WTC11 (cell line): ENCODE data around the gene PRICKLE1. TPM values are rescaled to one million over a fixed set of nuclear protein-coding genes. Genes with fewer than 3 reads are reported as not detected.

Experiments
- ATAC-seq: fragments of 200-7000 bp; cut with Tn5 transposase; 2 replicates; pipeline ENCODE4 v1.10.0; 2021; ENCODE audit warnings: mild to moderate bottlenecking, moderate library complexity
- CTCF ChIA-PET: fragments of 300-600 bp; sonication (Branson Sonifier 250); formaldehyde crosslinking; loops from one replicate; lab custom pipeline; 2021; ENCODE audit warnings: antibody characterized with exemption; lab: Charles Lee
- POLR2A ChIA-PET: fragments of 350-600 bp; sonication (Branson Sonifier 250); formaldehyde crosslinking; loops from one replicate; lab custom pipeline; 2021; ENCODE audit warnings: antibody characterized with exemption; lab: Charles Lee
- DNase-seq: peaks from one replicate; pipeline ENCODE4 v3.0.0; 2021; ENCODE audit warnings: low spot score
- H3K27ac Mint-ChIP-seq: 2 replicates; pipeline ENCODE4 v1.8.0; 2021; ENCODE audit warnings: mixed read lengths
- H3K27me3 Mint-ChIP-seq: 2 replicates; pipeline ENCODE4 v1.8.0; 2021; ENCODE audit warnings: low read depth, mild to moderate bottlenecking, moderate library complexity, mixed read lengths
- H3K36me3 Mint-ChIP-seq: 2 replicates; pipeline ENCODE4 v1.8.0; 2021; ENCODE audit warnings: mixed read lengths
- H3K4me1 Mint-ChIP-seq: 2 replicates; pipeline ENCODE4 v1.8.0; 2022; ENCODE audit warnings: mixed read lengths
- H3K4me3 Mint-ChIP-seq: 2 replicates; pipeline ENCODE4 v1.8.0; 2021; ENCODE audit warnings: mild to moderate bottlenecking, moderate library complexity, mixed read lengths
- H3K9me3 Mint-ChIP-seq: 2 replicates; pipeline ENCODE4 v1.8.0; 2021; ENCODE audit warnings: mixed read lengths
- AR ChIP-seq: fragments of 250-450 bp; sonication (Bioruptor Pico); IDR thresholded peaks from 2 replicates; pipeline ENCODE4 v1.9.0; 2021; ENCODE audit warnings: mild to moderate bottlenecking
- ATF3 ChIP-seq: sonication (generic); formaldehyde crosslinking; conservative IDR thresholded peaks from 2 replicates; pipeline ENCODE4 v1.8.1; 2022; ENCODE audit warnings: mild to moderate bottlenecking, missing genetic modification reagents
- CBFB ChIP-seq: sonication (generic); formaldehyde crosslinking; IDR thresholded peaks from 2 replicates; pipeline ENCODE4 v1.8.1; 2022; ENCODE audit warnings: mild to moderate bottlenecking, low read depth, missing genetic modification reagents
- CDX4 ChIP-seq: fragments of 250-450 bp; sonication (Bioruptor Pico); IDR thresholded peaks from 2 replicates; pipeline ENCODE4 v1.9.0; 2021; ENCODE audit warnings: moderate library complexity, mild to moderate bottlenecking, inconsistent platforms, borderline replicate concordance
- CTCF ChIP-seq: fragments of 200-600 bp; IDR thresholded peaks from 2 replicates; pipeline ENCODE4 v1.8.0; 2022; ENCODE audit warnings: antibody characterized with exemption
- GRHL2 ChIP-seq: fragments of 250-450 bp; sonication (Bioruptor Pico); IDR thresholded peaks from 2 replicates; pipeline ENCODE4 v1.8.0; 2022; ENCODE audit warnings: mild to moderate bottlenecking, moderate library complexity; ENCODE audit not compliant: insufficient replicate concordance, severe bottlenecking
- HMGA2 ChIP-seq: fragments of 250-450 bp; sonication (Bioruptor Pico); IDR thresholded peaks from 2 replicates; pipeline ENCODE4 v1.4.0; 2021; ENCODE audit warnings: mild to moderate bottlenecking, moderate library complexity
- IRF2 ChIP-seq: sonication (generic); formaldehyde crosslinking; IDR thresholded peaks from 2 replicates; pipeline ENCODE4 v1.8.0; 2022; ENCODE audit warnings: low read depth, missing genetic modification reagents, borderline replicate concordance
- KAT7 ChIP-seq: sonication (generic); formaldehyde crosslinking; IDR thresholded peaks from 2 replicates; pipeline ENCODE4 v1.8.1; 2023; ENCODE audit warnings: missing genetic modification reagents, mild to moderate bottlenecking, borderline replicate concordance
- MYBL2 ChIP-seq: sonication (generic); formaldehyde crosslinking; IDR thresholded peaks from 2 replicates; pipeline ENCODE4 v1.8.1; 2023; ENCODE audit warnings: mild to moderate bottlenecking, moderate library complexity, missing genetic modification reagents
- NFE2L1 ChIP-seq: sonication (generic); formaldehyde crosslinking; IDR thresholded peaks from 2 replicates; pipeline ENCODE4 v1.8.1; 2023; ENCODE audit warnings: missing genetic modification reagents
- RELA ChIP-seq: sonication (generic); formaldehyde crosslinking; IDR thresholded peaks from 2 replicates; pipeline ENCODE4 v1.8.1; 2022; ENCODE audit warnings: missing genetic modification reagents, mild to moderate bottlenecking, borderline replicate concordance
- SMAD3 ChIP-seq: sonication (generic); formaldehyde crosslinking; IDR thresholded peaks from 2 replicates; pipeline ENCODE4 v1.8.0; 2022; ENCODE audit warnings: missing genetic modification reagents, mild to moderate bottlenecking, borderline replicate concordance
- SMAD4 ChIP-seq: sonication (generic); formaldehyde crosslinking; IDR thresholded peaks from 2 replicates; pipeline ENCODE4 v1.8.0; 2022; ENCODE audit warnings: mild to moderate bottlenecking, missing genetic modification reagents
- TCF7 ChIP-seq: sonication (generic); formaldehyde crosslinking; IDR thresholded peaks from 2 replicates; pipeline ENCODE4 v1.8.0; 2022; ENCODE audit warnings: mild to moderate bottlenecking, low read depth, missing genetic modification reagents, moderate library complexity
- ZNF121 ChIP-seq: sonication (generic); formaldehyde crosslinking; IDR thresholded peaks from 2 replicates; pipeline ENCODE4 v1.8.0; 2023; ENCODE audit warnings: missing genetic modification reagents
- ZNF138 ChIP-seq: sonication (generic); formaldehyde crosslinking; conservative IDR thresholded peaks from 2 replicates; pipeline ENCODE4 v1.8.1; 2022; ENCODE audit warnings: mild to moderate bottlenecking, moderate library complexity, missing genetic modification reagents
- ZNF423 ChIP-seq: fragments of 250-450 bp; sonication (Bioruptor Pico); IDR thresholded peaks from 2 replicates; pipeline ENCODE4 v2.1.2; 2022; ENCODE audit warnings: mild to moderate bottlenecking, moderate library complexity
- ZSCAN18 ChIP-seq: fragments of 250-450 bp; sonication (Bioruptor Pico); IDR thresholded peaks from 2 replicates; pipeline ENCODE4 v2.1.2; 2022; ENCODE audit warnings: mild to moderate bottlenecking, moderate library complexity
- total RNA-seq: library from RNA; stranded (reverse); gene quantifications from 3 replicates; pipeline ENCODE4 v1.2.3, GENCODE V29; 2021

PRICKLE1 gene
- total RNA-seq, 1 experiment from 2014 or later: 11.7 TPM

- H3K9me3 Mint-ChIP-seq: no peaks in the 10 kb centered on the region
- ATAC-seq: no peak
- H3K27me3 Mint-ChIP-seq: no peaks in the 10 kb centered on the region
- CTCF ChIA-PET: interaction anchor here (1.9 kb wide), 1 partner anchor 100 kb away, joined by 7 read pairs; no protein-coding TSS in a partner anchor
- POLR2A ChIA-PET: no interaction called here
- peaks cover 54% of the 10 kb centered on the region for H3K4me1 Mint-ChIP-seq
- no peak overlapping the region for H3K27ac Mint-ChIP-seq
- peaks cover 52% of the 10 kb centered on the region for H3K36me3 Mint-ChIP-seq
- no peak overlapping the region for H3K4me3 Mint-ChIP-seq
- TF ChIP-seq KAT7 (CRISPR knock-in tag) (no peak), ZSCAN18 (CRISPR knock-in tag) (no peak)
- DNase-seq: no peak
Measured at GRCh38 chr12:42468921-42469320, 120.6 kb downstream of the PRICKLE1 start.

GRCh38 chr12:42468341-42468821, 121.2 kb downstream of the PRICKLE1 start:
- H3K4me1 Mint-ChIP-seq: peaks cover 50% of the 10 kb centered on the region
- no peak for DNase-seq
- no peak for TF ChIP-seq ATF3 (CRISPR knock-in tag)
- no peak for TF ChIP-seq HMGA2 (CRISPR knock-in tag)
- TF ChIP-seq TCF7 (CRISPR knock-in tag): no peak
- no peak for TF ChIP-seq ZNF121 (CRISPR knock-in tag)
- TF ChIP-seq NFE2L1 (CRISPR knock-in tag): no peak
- TF ChIP-seq RELA (CRISPR knock-in tag): no peak
- TF ChIP-seq IRF2 (CRISPR knock-in tag): no peak
- TF ChIP-seq ZSCAN18 (CRISPR knock-in tag): no peak
- TF ChIP-seq SMAD3 (CRISPR knock-in tag): no peak
- TF ChIP-seq ZNF138: no peak
- no peak for TF ChIP-seq ZNF423 (CRISPR knock-in tag)
- TF ChIP-seq MYBL2 (CRISPR knock-in tag): no peak
- no peak for TF ChIP-seq SMAD4 (CRISPR knock-in tag)
- no peak for TF ChIP-seq CBFB (CRISPR knock-in tag)
- no peak for TF ChIP-seq CDX4 (CRISPR knock-in tag)
- no peak for TF ChIP-seq AR (CRISPR knock-in tag)
- no peak for TF ChIP-seq CTCF
- no peak for TF ChIP-seq GRHL2
- TF ChIP-seq, all 79 proteins: peak for 0
- Mint-ChIP-seq H3K27ac (no peak overlapping the region), H3K27me3 (no peaks in the 10 kb centered on the region), H3K4me3 (no peak overlapping the region), H3K9me3 (no peaks in the 10 kb centered on the region), H3K36me3 (peaks cover 56% of the 10 kb centered on the region)
- POLR2A ChIA-PET: no interaction called here
- no peak for ATAC-seq
- CTCF ChIA-PET: no interaction called here
